ENCODE data around the gene CKMT1A.
"Not testable (repeated sequence)": the region's sequence is repeated elsewhere in the genome, so short reads cannot be mapped to it uniquely, and the experiment has no call there.

The CKMT1A gene

GRCh38 chr15:43735416-43735815 is 41.8 kb downstream of the CKMT1A start:
- Histone ChIP-seq H3K79me2 (ENCODE audit: low read length) (no peaks in the 10 kb centered on the region), H4K20me1 (ENCODE audit: insufficient read depth, low read length) (no peaks in the 10 kb centered on the region), H3K9me3 (replicated peaks; ENCODE audit: insufficient read depth, low read length) (no peaks in the 10 kb centered on the region), H2AFZ (ENCODE audit: low read length) (peak overlapping the region; percentile 36; the same call in 1 of the 2 replicates), H3K27ac (ENCODE audit: low read length) (no peak overlapping the region), H3K36me3 (replicated peaks; ENCODE audit: insufficient read depth, low read length) (no peaks in the 10 kb centered on the region), H3K9ac (ENCODE audit: low read length) (no peak overlapping the region), H3K4me1 (ENCODE audit: low read length) (peaks cover 5% of the 10 kb centered on the region), H3F3A (ENCODE audit: insufficient read depth, low read length) (no peaks in the 10 kb centered on the region), H3K27me3 (replicated peaks; ENCODE audit: insufficient read depth, low read length) (no peaks in the 10 kb centered on the region), H3K4me3 (ENCODE audit: low read length) (peak overlapping the region; percentile 8; the same call in 1 of the 2 replicates), H3K4me2 (ENCODE audit: low read depth, low read length) (peak overlapping the region; percentile 47; the same call in 1 of the 2 replicates), H3K9me2 (replicated peaks; ENCODE audit: insufficient read depth, low read length) (no peaks in the 10 kb centered on the region)
- TF ChIP-seq EZH2 (optimal IDR thresholded peaks at IDR 0.05; ENCODE audit: low read depth, low read length) (no peak), EZH2phosphoT487 (IDR thresholded peaks at IDR 0.05; ENCODE audit: low read length) (no peak), CTCF (IDR thresholded peaks at IDR 0.05; ENCODE audit: low read length) (no peak)
- DNase-seq = no peak

DNA sequence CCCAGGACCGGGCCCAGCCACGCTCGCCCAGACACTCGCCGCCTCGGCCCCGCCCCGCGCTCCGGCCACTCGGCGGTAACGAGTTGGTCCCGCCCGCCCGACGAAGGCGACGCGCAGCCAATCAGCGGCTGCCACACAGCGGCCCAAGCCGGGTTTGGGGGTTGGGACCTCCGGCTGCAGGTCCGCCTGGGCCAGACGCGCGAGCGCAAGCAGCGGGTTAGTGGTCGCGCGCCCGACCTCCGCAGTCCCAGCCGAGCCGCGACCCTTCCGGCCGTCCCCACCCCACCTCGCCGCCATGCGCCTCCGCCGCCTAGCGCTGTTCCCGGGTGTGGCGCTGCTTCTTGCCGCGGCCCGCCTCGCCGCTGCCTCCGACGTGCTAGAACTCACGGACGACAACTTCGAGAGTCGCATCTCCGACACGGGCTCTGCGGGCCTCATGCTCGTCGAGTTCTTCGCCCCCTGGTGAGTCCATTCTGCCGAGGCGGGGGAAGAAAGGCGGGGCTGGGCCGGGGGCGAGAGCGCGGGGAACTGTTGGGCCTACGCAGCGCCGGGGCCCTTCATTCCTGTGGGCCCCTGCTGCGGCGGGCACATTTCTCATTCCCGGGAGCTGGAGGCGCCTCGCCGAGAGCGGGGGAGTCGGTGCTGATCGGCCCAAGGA is 52.7 kb downstream of the CKMT1A start, which contains the start of gene PDIA3:
Gene PDIA3 (plus strand): TSS at position 194 of the 658 bp plus-strand sequence. CDS start 102 bp downstream, at position 296.
- H3K4me3 ChIP-seq (ENCODE audit: low read length) = peak within 1 kb of the TSS; percentile 81
- peaks cover 51% of the 10 kb centered on the region for H3K79me2 ChIP-seq (ENCODE audit: low read length)
- H3F3A ChIP-seq (ENCODE audit: insufficient read depth, low read length); H3K36me3 ChIP-seq (replicated peaks; ENCODE audit: insufficient read depth, low read length); H3K27me3 ChIP-seq (replicated peaks; ENCODE audit: insufficient read depth, low read length); H3K4me1 ChIP-seq (ENCODE audit: low read length); H3K9me3 ChIP-seq (replicated peaks; ENCODE audit: insufficient read depth, low read length); H3K9me2 ChIP-seq (replicated peaks; ENCODE audit: insufficient read depth, low read length): not testable (repeated sequence)
- H3K27ac ChIP-seq (ENCODE audit: low read length) = peak within 1 kb of the TSS; percentile 46; the same call in 1 of the 2 replicates
- H2AFZ ChIP-seq (ENCODE audit: low read length) = peak within 1 kb of the TSS; percentile 63
- peak within 1 kb of the TSS; percentile 77 for H3K4me2 ChIP-seq (ENCODE audit: low read depth, low read length)
- peaks cover 11% of the 10 kb centered on the region for H4K20me1 ChIP-seq (ENCODE audit: insufficient read depth, low read length)
- H3K9ac ChIP-seq (ENCODE audit: low read length) = peak within 1 kb of the TSS; percentile 85
- peak; percentile 22 for TF ChIP-seq CTCF (IDR thresholded peaks at IDR 0.05; ENCODE audit: low read length)
- DNase-seq = peak; percentile 92

- Histone ChIP-seq H3K9ac (ENCODE audit: low read length) (peak overlapping the region; percentile 85), H3K4me2 (ENCODE audit: low read depth, low read length) (peak overlapping the region; percentile 77), H2AFZ (ENCODE audit: low read length) (peak overlapping the region; percentile 46; the same call in 1 of the 2 replicates), H4K20me1 (ENCODE audit: insufficient read depth, low read length) (peaks cover 16% of the 10 kb centered on the region), H3K4me3 (ENCODE audit: low read length) (peak overlapping the region; percentile 81), H3K27ac (ENCODE audit: low read length) (peak overlapping the region; percentile 46; the same call in 1 of the 2 replicates), H3K79me2 (ENCODE audit: low read length) (peaks cover 56% of the 10 kb centered on the region)
- DNase-seq; H3K4me1 ChIP-seq (ENCODE audit: low read length); H3K9me2 ChIP-seq (replicated peaks; ENCODE audit: insufficient read depth, low read length); H3K9me3 ChIP-seq (replicated peaks; ENCODE audit: insufficient read depth, low read length); H3F3A ChIP-seq (ENCODE audit: insufficient read depth, low read length); H3K27me3 ChIP-seq (replicated peaks; ENCODE audit: insufficient read depth, low read length); H3K36me3 ChIP-seq (replicated peaks; ENCODE audit: insufficient read depth, low read length): not testable (repeated sequence)
These were observed 53.2 kb downstream of the CKMT1A start for GRCh38 chr15:43746903-43747309.

GRCh38 chr15:43748376-43748775 is 54.7 kb downstream of the CKMT1A start:
- H3K27ac ChIP-seq (ENCODE audit: low read length) = no peak overlapping the region
- H4K20me1 ChIP-seq (ENCODE audit: insufficient read depth, low read length) = peaks cover 28% of the 10 kb centered on the region
- H3K4me2 ChIP-seq (ENCODE audit: low read depth, low read length) = no peak overlapping the region; the same call in 1 of the 2 replicates
- H3K9me3 ChIP-seq (replicated peaks; ENCODE audit: insufficient read depth, low read length) = no peaks in the 10 kb centered on the region
- 0 out of 2 replicates have a peak, but pooled peaks cover 4% of the 10 kb centered on the region for H3K4me1 ChIP-seq (ENCODE audit: low read length)
- no peak overlapping the region for H3K9ac ChIP-seq (ENCODE audit: low read length)
- H3K4me3 ChIP-seq (ENCODE audit: low read length) = no peak overlapping the region
- TF ChIP-seq CTCF (IDR thresholded peaks at IDR 0.05; ENCODE audit: low read length) (no peak), EZH2 (optimal IDR thresholded peaks at IDR 0.05; ENCODE audit: low read depth, low read length) (no peak), EZH2phosphoT487 (IDR thresholded peaks at IDR 0.05; ENCODE audit: low read length) (no peak)
- H3K36me3 ChIP-seq (replicated peaks; ENCODE audit: insufficient read depth, low read length) = no peaks in the 10 kb centered on the region
- H3K27me3 ChIP-seq (replicated peaks; ENCODE audit: insufficient read depth, low read length) = no peaks in the 10 kb centered on the region
- H3F3A ChIP-seq (ENCODE audit: insufficient read depth, low read length) = no peaks in the 10 kb centered on the region
- no peak for DNase-seq
- peaks cover 71% of the 10 kb centered on the region for H3K79me2 ChIP-seq (ENCODE audit: low read length)
- H3K9me2 ChIP-seq (replicated peaks; ENCODE audit: insufficient read depth, low read length) = no peaks in the 10 kb centered on the region
- H2AFZ ChIP-seq (ENCODE audit: low read length) = no peak overlapping the region

Data from MM.1S (cell line).